ENCODE results near the gene SLC5A11. TPM values are rescaled to one million over a fixed set of nuclear protein-coding genes. Genes with fewer than 3 reads are reported as not detected.

Gene SLC5A11
- total and polyA plus RNA-seq, 2 donors: 0.09 to 0.14 TPM

- H3K27ac ChIP-seq (ENCODE audit: low read depth in 1 of 2, low read length in 1 of 2): no peak overlapping the region
- 92% methylated on average over 11 of the region's 11 CpGs for WGBS
- no peaks in the 10 kb centered on the region for H3K4me1 ChIP-seq (ENCODE audit: control insufficient read depth in 2 of 2, insufficient read depth in 2 of 2, low read length in 2 of 2)
- no peak for DNase-seq (ENCODE audit: low read depth in 6 of 9, low spot score in 9 of 9)
- H3K4me3 ChIP-seq (ENCODE audit: low read length in 2 of 2): no peak overlapping the region
- peaks cover 41 to 65% of the 10 kb centered on the region in 2 donors for H3K36me3 ChIP-seq (ENCODE audit: control insufficient read depth in 2 of 2, insufficient read depth in 2 of 2, low read length in 1 of 2)
- H3K27me3 ChIP-seq (ENCODE audit: control insufficient read depth in 2 of 2, insufficient read depth in 1 of 2, low read length in 1 of 2): no peaks in the 10 kb centered on the region
- H3K9me3 ChIP-seq (ENCODE audit: control insufficient read depth in 2 of 2, insufficient read depth in 1 of 2, low read length in 1 of 2): no peaks in the 10 kb centered on the region
Observed at GRCh38 chr16:24955975-24956731, 110.4 kb downstream of the SLC5A11 start.

GRCh38 chr16:24957887-24958286 is 112.1 kb downstream of the SLC5A11 start:
- Histone ChIP-seq H3K27ac (ENCODE audit: low read depth in 1 of 2, low read length in 1 of 2) (no peak overlapping the region), H3K27me3 (ENCODE audit: control insufficient read depth in 2 of 2, insufficient read depth in 1 of 2, low read length in 1 of 2) (no peaks in the 10 kb centered on the region), H3K4me1 (ENCODE audit: control insufficient read depth in 2 of 2, insufficient read depth in 2 of 2, low read length in 2 of 2) (no peaks in the 10 kb centered on the region), H3K4me3 (ENCODE audit: low read length in 2 of 2) (no peak overlapping the region), H3K36me3 (ENCODE audit: control insufficient read depth in 2 of 2, insufficient read depth in 2 of 2, low read length in 1 of 2) (peaks cover 38 to 64% of the 10 kb centered on the region in 2 donors), H3K9me3 (ENCODE audit: control insufficient read depth in 2 of 2, insufficient read depth in 1 of 2, low read length in 1 of 2) (no peaks in the 10 kb centered on the region)
- DNase-seq (ENCODE audit: low read depth in 6 of 9, low spot score in 9 of 9): no peak
- 94% methylated on average over 6 of the region's 6 CpGs for WGBS

Other genes starting within 250 kb of the SLC5A11 start
- gene TNRC6A, start 116.3 kb upstream of the SLC5A11 start, total RNA-seq: 15.4 TPM
- 16.3 TPM for gene TNRC6A, start 116.3 kb upstream of the SLC5A11 start, polyA plus RNA-seq
- 13.5 TPM for gene ARHGAP17, start 169.4 kb downstream of the SLC5A11 start, total RNA-seq
- 49.1 TPM for gene ARHGAP17, start 169.4 kb downstream of the SLC5A11 start, polyA plus RNA-seq

All from thymus (tissue), 11 donors.